ENCODE data around the gene UNC80. TPM values are rescaled to one million over a fixed set of nuclear protein-coding genes. Genes with fewer than 3 reads are reported as not detected.

UNC80 gene
- polyA plus RNA-seq, 1 experiment, result not detected

- ChIA-PET CTCF (interaction anchor here (1.2 kb wide), 1 partner anchor 631 kb away, joined by 3 read pairs; no protein-coding TSS in a partner anchor), POLR2A (no interaction called here)
- DNase-seq (ENCODE audit: low read depth, low spot score), result no peak
- no peaks in the 10 kb centered on the region for H3K27me3 ChIP-seq (ENCODE audit: control insufficient read depth, insufficient read depth, low read length)
- no peaks in the 10 kb centered on the region for H3K9me3 ChIP-seq (ENCODE audit: control insufficient read depth, insufficient read depth, low read length)
- H3K4me3 ChIP-seq (ENCODE audit: low read depth, low read length), result no peak overlapping the region
- no peak overlapping the region for H3K27ac ChIP-seq (ENCODE audit: low read depth, low read length)
- TF ChIP-seq CTCF (IDR thresholded peaks at IDR 0.05; ENCODE audit: low read depth, low read length), result no peak
Observed at GRCh38 chr2:209965723-209966122, 194.1 kb downstream of the UNC80 start.

GRCh38 chr2:209969692-209970091 lies 198.1 kb downstream of the UNC80 start:
- no peak overlapping the region for H3K27ac ChIP-seq (ENCODE audit: low read depth, low read length)
- H3K27me3 ChIP-seq (ENCODE audit: control insufficient read depth, insufficient read depth, low read length), result no peaks in the 10 kb centered on the region
- no peak for DNase-seq (ENCODE audit: low read depth, low spot score)
- no peak overlapping the region for H3K4me3 ChIP-seq (ENCODE audit: low read depth, low read length)
- no peaks in the 10 kb centered on the region for H3K9me3 ChIP-seq (ENCODE audit: control insufficient read depth, insufficient read depth, low read length)
- CTCF ChIA-PET, result interaction anchor here (0.9 to 2.2 kb wide), 4 partner anchors 8 to 32 kb away, joined by 3 to 8 read pairs (median 4); no protein-coding TSS in a partner anchor
- POLR2A ChIA-PET, result no interaction called here
- no peak for TF ChIP-seq CTCF (IDR thresholded peaks at IDR 0.05; ENCODE audit: low read depth, low read length)

GRCh38 chr2:209970271-209970670 lies 198.6 kb downstream of the UNC80 start:
- ChIA-PET CTCF (interaction anchor here (1.8 to 2.2 kb wide), 2 partner anchors 9 to 225 kb away, joined by 8 read pairs; no protein-coding TSS in a partner anchor), POLR2A (no interaction called here)
- Histone ChIP-seq H3K27me3 (ENCODE audit: control insufficient read depth, insufficient read depth, low read length) (no peaks in the 10 kb centered on the region), H3K27ac (ENCODE audit: low read depth, low read length) (no peak overlapping the region), H3K4me3 (ENCODE audit: low read depth, low read length) (no peak overlapping the region), H3K9me3 (ENCODE audit: control insufficient read depth, insufficient read depth, low read length) (no peaks in the 10 kb centered on the region)
- TF ChIP-seq CTCF (IDR thresholded peaks at IDR 0.05; ENCODE audit: low read depth, low read length), result no peak
- no peak for DNase-seq (ENCODE audit: low read depth, low spot score)

GRCh38 chr2:209970711-209971110 lies 199.1 kb downstream of the UNC80 start:
- DNase-seq (ENCODE audit: low read depth, low spot score), result no peak
- Histone ChIP-seq H3K27me3 (ENCODE audit: control insufficient read depth, insufficient read depth, low read length) (no peaks in the 10 kb centered on the region), H3K9me3 (ENCODE audit: control insufficient read depth, insufficient read depth, low read length) (no peaks in the 10 kb centered on the region), H3K27ac (ENCODE audit: low read depth, low read length) (no peak overlapping the region), H3K4me3 (ENCODE audit: low read depth, low read length) (no peak overlapping the region)
- no peak for TF ChIP-seq CTCF (IDR thresholded peaks at IDR 0.05; ENCODE audit: low read depth, low read length)
- ChIA-PET POLR2A (no interaction called here), CTCF (interaction anchor here (0.7 to 2.2 kb wide), 5 partner anchors 9 to 490 kb away, joined by 4 to 8 read pairs (median 6); no protein-coding TSS in a partner anchor)

- TF ChIP-seq CTCF (IDR thresholded peaks at IDR 0.05; ENCODE audit: low read depth, low read length), result no peak
- H3K9me3 ChIP-seq (ENCODE audit: control insufficient read depth, insufficient read depth, low read length), result no peaks in the 10 kb centered on the region
- no peak overlapping the region for H3K27ac ChIP-seq (ENCODE audit: low read depth, low read length)
- ChIA-PET CTCF (interaction anchor here (1.2 to 6.7 kb wide), 2 partner anchors 12 to 224 kb away, joined by 6 to 121 read pairs; no protein-coding TSS in a partner anchor), POLR2A (no interaction called here)
- DNase-seq (ENCODE audit: low read depth, low spot score), result no peak
- no peaks in the 10 kb centered on the region for H3K27me3 ChIP-seq (ENCODE audit: control insufficient read depth, insufficient read depth, low read length)
- no peak overlapping the region for H3K4me3 ChIP-seq (ENCODE audit: low read depth, low read length)
Observed at GRCh38 chr2:209973328-209973727, 201.7 kb downstream of the UNC80 start.

Measured in AG04450 (cell line).